Stimulated activated CD8-positive, alpha-beta memory T cell treated with anti-CD3 and anti-CD28 coated beads, Interleukin-7, amount 100 ng/mL, for 48 hours (primary cell): Measurements from ENCODE around the gene SPINK5.

Experiments used
- DNase-seq, 2 donors: peaks; one replicate each; pipeline ENCODE4 v3.0.0-alpha.2; 2020; ENCODE audit warnings: low read depth in 1 of 2; ENCODE audit errors: extremely low read depth in 1 of 2

SPINK5 gene

GRCh38 chr5:148091991-148092964, 28.5 kb downstream of the SPINK5 start:
- DNase-seq, result no peak

DNA sequence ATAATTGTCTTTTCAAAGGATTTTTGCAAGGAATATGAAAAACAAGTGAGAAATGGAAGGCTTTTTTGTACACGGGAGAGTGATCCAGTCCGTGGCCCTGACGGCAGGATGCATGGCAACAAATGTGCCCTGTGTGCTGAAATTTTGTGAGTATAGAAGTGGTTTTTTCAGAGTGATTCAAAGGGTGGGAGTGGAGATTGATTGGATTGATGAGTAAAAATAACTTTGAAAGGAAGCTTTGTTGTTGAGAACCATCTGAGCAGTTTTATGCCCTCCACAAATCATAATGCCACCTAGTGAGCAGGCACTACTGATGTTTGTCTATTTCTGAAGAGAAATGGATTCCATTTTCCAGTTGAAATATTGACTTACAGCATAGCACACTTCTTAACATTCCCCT, 30.6 kb downstream of the SPINK5 start:
- no peak for DNase-seq

DNA sequence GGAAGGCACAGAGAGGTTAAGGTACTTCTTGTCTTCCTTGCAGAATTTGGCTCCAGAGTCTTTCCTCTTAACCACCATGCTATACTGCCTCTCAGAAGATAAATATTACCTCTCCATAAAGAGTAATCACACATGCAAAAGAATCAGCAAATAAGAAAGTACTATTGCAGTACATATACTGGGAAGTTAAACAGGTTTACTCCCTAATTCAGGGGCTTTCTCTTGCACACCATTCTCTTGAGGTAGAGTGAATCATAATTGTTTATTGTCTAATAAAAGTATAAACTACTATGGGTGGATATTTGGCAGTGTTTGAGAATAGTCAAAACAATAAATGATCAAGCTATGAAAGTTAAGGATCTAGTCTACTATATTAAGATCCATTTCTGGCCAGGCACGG, 40.4 kb downstream of the SPINK5 start:
- DNase-seq, result no peak

DNA sequence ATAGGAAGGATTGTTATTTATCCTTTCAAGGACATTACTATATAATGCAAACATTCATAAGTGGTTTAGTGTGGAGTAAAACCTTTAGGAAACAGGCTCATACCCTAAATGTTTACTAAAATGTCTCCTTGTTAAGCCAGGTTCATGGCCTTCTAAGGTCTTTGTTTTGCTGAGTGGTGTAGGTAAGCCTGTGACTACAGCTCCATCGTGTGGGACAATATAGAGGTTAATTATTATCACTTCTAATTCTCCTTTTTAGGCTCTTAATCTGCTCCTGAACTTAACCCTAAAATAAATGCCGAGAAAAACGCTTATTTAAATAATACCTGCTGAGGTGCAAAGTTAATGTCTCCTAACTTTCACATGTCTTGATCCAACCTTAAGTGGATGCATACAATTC, 43.8 kb downstream of the SPINK5 start:
- DNase-seq, result no peak

DNA sequence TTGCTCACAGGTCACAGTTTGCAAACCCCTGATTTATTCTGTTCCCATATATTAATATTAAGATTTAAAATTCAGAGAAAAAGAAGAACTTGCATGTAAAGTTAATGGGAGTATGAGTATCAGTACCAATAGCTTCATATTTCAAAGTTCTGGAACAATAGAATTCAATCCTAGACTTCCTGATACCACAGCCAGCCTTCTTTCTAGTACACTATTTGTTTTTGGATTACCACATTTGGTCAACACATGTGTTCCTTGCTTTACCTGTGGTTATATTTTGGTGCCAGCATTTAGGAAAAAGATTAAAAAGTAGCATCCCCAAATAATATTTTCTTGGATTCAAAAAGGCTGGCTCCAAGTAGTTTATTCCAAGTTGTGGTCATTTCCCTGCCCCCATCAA, 49.5 kb downstream of the SPINK5 start:
- DNase-seq, result no peak

- no peak for DNase-seq
Measured at GRCh38 chr5:148120317-148120716, 56.5 kb downstream of the SPINK5 start.

GRCh38 chr5:148125641-148126040, 61.9 kb downstream of the SPINK5 start:
- DNase-seq, result no peak

GRCh38 chr5:148135091-148136048, 71.6 kb downstream of the SPINK5 start:
- DNase-seq, result no peak

DNA sequence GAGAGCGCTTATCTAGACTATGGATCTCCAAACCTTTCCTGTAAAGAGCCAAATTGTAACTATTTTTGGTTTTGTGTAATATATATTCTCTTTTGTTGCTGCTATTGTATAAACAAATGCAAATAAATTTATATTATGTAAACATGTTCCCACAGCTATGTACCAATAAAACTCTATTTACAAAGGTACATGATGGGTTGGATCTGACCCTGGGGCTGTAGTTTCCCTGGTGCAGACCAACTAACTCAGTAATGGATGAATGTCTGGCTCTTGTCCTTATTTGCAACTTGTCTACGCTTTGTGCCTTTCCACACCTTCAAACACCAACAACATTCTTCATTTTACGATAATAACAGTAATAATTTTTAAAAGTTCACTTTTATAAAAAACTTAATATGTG, 77.1 kb downstream of the SPINK5 start:
- no peak for DNase-seq

DNA sequence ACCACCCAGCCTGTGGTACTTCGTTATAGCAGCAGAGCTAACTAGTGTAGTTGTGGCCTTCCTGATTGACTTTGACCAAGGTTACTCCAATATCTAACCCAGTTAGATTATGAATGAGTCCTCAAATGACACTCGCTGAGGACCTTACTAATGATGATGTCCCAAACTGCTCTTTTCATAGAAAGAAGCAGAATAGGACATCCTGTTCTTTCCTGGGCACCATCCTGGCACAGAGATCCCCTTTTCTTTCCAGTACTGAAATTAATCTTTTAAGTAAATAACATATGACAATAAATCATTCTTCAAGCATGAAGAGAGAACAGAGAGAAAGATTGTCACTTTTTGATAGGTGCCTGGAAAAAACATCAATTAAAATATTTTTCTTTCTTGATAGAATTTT, 77.9 kb downstream of the SPINK5 start:
- no peak for DNase-seq

- no peak for DNase-seq
Measured at GRCh38 chr5:148145916-148146315, 82.1 kb downstream of the SPINK5 start.

DNA sequence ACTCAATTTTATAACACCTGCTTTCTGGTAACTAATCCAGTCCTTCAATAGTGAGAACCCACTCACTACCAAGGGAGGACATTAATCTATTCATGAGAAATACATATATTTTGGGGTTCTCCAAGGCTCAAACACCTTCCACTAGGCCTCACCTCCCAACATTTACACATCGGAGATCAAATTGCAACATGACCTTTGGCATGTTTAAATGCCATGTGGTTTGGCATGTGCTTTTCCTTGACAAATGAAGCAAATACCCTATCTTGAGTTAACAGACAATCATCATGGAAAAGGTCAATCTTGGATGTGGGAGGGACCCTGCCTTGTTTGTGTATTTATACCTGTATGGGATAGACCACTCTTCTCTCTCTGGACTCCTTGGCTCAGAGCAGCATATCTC, 82.7 kb downstream of the SPINK5 start:
- no peak for DNase-seq

DNA sequence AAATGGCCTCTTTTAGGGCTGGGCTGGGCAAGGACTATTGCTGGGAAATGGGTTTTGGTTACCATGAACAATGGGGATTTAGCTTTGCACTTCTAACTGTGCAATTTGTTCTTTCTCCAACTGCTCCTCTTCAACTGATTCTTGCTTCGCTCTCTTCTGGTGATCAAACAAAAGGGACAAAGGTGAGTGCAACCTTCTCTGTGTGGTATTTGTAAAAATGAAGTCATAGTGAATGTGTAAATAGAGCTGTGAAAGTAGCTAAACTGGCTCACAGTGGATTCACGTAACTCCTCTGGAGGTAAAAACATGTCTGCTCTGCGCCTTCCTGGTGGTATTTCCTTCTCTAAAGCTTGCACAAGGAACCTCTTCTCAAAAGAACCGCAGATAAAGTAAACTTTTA, 83.6 kb downstream of the SPINK5 start:
- no peak for DNase-seq

DNA sequence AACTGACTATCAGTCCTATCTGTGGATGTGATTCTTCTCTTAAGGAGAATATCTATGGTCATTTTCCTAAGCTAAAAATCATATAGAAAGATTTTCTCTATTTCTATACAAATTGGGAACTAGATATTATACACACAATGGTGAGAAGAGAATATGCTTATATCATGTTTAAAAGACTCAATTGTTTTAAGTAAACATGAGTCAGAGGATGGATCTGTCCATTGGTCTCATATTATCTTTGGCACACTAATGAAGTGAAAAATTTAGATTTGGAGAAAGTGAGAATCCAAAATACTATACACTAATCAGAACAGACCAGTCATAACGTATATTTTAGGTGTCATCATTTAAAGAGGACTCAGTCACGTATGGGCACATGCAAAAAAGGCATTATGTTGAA, 88.1 kb downstream of the SPINK5 start:
- DNase-seq, result no peak

DNA sequence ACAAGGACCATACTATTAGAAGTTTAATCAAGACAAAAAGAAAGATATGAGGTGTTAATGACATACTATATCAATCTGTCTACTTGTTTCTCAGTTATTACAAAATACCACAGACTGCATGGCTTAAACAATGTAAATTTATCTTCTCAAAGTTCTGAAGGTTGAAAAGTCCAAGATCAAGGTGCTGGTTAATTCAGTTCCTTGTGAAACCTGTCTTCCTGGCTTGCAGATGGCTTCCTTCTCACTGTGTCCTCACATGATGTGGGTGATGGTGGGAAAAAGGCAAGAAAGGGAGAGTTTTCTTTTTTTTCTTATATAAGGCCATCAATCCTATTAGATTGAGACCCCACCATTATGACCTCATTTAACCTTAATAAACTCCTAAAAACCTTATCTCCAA, 89.0 kb downstream of the SPINK5 start:
- no peak for DNase-seq

DNA sequence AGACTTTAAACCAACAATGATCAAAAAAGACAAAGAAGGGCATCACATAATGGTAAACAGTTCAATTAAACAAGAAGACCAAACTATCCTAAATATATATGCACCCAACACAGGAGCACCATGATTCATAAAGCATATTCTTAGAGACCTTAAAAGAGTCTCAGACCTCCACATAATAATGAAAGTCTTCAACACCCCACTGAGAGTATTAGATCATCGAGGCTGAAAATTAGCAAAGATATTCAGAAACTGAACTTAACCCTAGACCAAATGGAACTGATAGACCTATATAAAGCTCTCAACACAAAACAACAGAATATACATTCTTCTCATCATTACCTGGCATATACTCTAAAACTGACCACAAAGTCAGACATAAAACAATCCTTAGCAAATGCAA, 92.8 kb downstream of the SPINK5 start:
- no peak for DNase-seq

DNA sequence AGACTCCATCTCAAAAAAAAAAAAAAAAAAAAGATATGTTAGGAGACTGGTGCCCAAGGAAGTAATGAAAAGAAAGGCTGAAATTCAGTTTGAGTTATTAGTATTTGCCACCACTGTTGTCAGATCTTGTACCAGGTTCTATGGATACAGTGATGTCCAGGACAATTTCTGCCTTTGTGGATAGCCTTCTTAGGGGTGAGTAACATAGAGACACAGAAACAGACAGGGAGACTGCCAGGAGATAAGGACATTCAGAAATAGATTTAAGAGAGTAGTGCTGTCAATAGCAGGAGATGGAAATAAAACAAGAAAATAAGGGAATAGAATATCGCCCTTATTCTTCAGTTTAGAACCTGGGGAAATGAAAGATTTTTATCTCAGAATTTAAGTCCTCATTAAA, 98.3 kb downstream of the SPINK5 start:
- DNase-seq, result no peak

DNA sequence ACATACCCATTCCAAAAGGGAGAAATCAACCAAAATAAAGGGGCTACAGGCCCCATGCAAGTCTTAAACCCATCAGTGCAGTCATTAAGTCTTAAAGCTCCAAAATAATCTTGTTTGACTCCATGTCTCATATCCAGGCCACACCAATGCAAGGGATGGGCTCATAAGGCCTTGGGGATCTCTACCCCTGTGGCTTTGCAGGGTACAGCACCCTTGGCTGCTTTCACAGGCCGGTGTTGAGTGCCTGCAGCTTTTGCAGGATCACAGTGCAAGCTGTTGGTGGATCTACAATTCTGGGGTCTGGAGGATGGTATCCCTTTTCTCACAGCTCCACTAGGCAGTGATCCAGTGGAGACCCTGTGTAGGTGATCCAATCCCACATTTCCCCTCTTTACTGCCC, 99.6 kb downstream of the SPINK5 start:
- DNase-seq, result no peak

DNA sequence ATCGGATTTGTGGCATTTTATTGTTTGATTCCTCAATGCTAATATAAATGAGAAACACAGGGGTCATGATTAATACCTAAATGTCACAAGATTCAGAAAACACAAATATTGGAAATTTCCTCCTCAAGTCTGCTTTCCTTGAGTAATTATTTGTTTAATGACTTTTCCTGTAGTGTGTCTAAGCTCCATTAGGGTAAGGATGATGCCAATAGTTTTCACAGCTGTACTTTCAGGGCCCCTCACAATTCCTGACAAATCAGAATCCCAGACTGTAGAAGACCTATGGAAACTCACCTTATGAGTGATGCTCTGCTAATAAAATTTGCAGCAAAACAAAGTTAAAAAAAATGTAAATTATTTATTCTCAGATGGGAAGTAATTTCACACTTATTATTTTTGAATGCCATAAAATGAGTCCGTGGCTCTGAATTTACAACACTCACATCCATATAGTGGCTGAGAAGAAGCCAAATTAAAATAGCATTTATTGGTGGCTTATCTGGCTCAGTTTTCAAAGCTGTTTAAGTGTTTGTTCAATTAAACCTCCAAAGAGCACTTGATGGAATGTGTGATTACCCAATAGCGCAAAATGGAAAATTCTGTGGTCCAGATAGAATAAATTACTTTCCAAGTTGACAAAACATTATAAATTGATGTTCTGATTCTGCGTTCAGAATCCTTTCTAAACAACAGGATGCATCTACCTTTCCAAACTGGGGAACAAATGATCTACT, 102.9 kb downstream of the SPINK5 start:
- no peak for DNase-seq

DNA sequence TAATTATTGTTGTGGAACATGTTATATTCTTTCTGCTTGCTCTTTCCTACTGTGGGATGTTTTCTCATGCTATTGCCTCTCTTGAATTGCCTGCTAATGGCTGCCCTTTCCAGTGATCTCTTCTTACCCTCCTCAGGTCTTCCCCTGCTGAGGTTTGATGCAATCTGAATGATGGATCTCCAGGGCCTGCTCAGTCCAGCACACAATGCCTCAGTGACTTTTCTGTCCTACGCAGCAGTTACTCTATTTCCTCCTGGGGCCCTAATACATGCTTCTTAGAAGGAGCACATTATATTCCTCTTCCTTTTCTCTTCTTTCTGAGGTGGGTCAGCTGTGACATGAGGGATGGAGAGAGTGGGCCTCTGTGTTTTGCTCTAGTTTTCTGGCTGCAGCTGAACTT, 104.5 kb downstream of the SPINK5 start, which contains the start of gene SPINK14:
Gene SPINK14 (plus strand): TSS at position 301 of the 400 bp plus-strand sequence. CDS start 1,187 bp downstream, outside the sequence.
- DNase-seq, result no peak

DNA sequence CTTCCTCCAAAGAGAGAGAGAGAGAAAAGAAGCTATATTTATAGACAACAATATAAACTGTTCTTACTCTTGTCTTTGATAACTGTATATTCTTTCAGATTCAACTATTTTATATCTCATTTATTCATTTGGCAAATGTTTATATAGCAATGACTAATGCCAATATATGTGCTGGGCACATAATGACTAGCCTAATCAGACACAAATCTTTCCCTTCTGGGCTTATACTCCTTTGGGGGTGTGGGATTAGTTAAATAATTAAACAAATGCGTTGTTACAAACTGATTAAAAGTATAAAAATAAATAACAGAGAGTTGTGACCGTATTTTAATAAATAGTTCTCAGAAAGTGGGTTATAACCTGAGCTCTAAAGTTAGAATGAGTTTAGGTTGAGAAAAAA, 108.6 kb downstream of the SPINK5 start:
- DNase-seq, result no peak
